H9 (cell line): ENCODE data around the gene KRT24. TPM values are rescaled to one million over a fixed set of nuclear protein-coding genes. Genes with fewer than 3 reads are reported as not detected.

ENCODE experiments used
- DNase-seq: peaks from one replicate; pipeline ENCODE4 v3.0.0-alpha.2; 2017
- H2AFZ ChIP-seq: one replicate; pipeline ENCODE4 v1.6.1; 2013; ENCODE audit warnings: mild to moderate bottlenecking, low read length, control low read depth, moderate library complexity
- H2AK5ac ChIP-seq: 2 replicates; pipeline ENCODE4 v1.6.1; 2013; ENCODE audit warnings: low read length, control low read depth, mixed read lengths; ENCODE audit not compliant: insufficient read length
- H2BK120ac ChIP-seq: one replicate; pipeline ENCODE4 v1.6.1; 2013; ENCODE audit warnings: low read depth, mild to moderate bottlenecking, low read length, control low read depth, inconsistent platforms; ENCODE audit not compliant: poor library complexity, severe bottlenecking
- H2BK12ac ChIP-seq: 2 replicates; pipeline ENCODE4 v1.6.1; 2013; ENCODE audit warnings: low read length, control low read depth, mixed read lengths, low read depth; ENCODE audit not compliant: insufficient read length
- H2BK15ac ChIP-seq: 2 replicates; pipeline ENCODE4 v1.6.1; 2013; ENCODE audit warnings: low read depth, low read length, control low read depth
- H2BK20ac ChIP-seq: one replicate; pipeline ENCODE4 v1.6.1; 2013; ENCODE audit warnings: low read depth, mild to moderate bottlenecking, low read length, control low read depth, inconsistent platforms; ENCODE audit not compliant: poor library complexity, severe bottlenecking
- H2BK5ac ChIP-seq: 2 replicates; pipeline ENCODE4 v1.6.1; 2013; ENCODE audit warnings: low read length, control low read depth, mixed read lengths; ENCODE audit not compliant: insufficient read length
- H3K14ac ChIP-seq: 2 replicates; pipeline ENCODE4 v1.6.1; 2013; ENCODE audit warnings: low read length, control low read depth; ENCODE audit not compliant: insufficient read depth
- H3K18ac ChIP-seq: 2 replicates; pipeline ENCODE4 v1.6.1; 2013; ENCODE audit warnings: low read depth, mild to moderate bottlenecking, mixed read lengths, low read length, control low read depth; ENCODE audit not compliant: insufficient read length
- H3K23ac ChIP-seq: 2 replicates; pipeline ENCODE4 v1.6.1; 2013; ENCODE audit warnings: low read length, control low read depth, mixed read lengths, low read depth; ENCODE audit not compliant: insufficient read length
- H3K23me2 ChIP-seq: 2 replicates; pipeline ENCODE4 v1.6.1; 2013; ENCODE audit warnings: low read depth, mild to moderate bottlenecking, mixed read lengths, low read length, control low read depth; ENCODE audit not compliant: insufficient read length, poor library complexity, severe bottlenecking
- H3K27ac ChIP-seq: 2 replicates; pipeline ENCODE4 v1.5.1; 2013; ENCODE audit warnings: low read length, control low read depth, mixed read lengths, low read depth; ENCODE audit not compliant: insufficient read length
- H3K27me3 ChIP-seq: 2 replicates; pipeline ENCODE4 v1.6.1; 2013; ENCODE audit warnings: low read length, control low read depth, inconsistent platforms; ENCODE audit not compliant: insufficient read depth
- H3K4ac ChIP-seq: 2 replicates; pipeline ENCODE4 v1.6.1; 2013; ENCODE audit warnings: low read depth, mild to moderate bottlenecking, control low read depth, inconsistent platforms, low read length, moderate library complexity
- H3K4me1 ChIP-seq: 2 replicates; pipeline ENCODE4 v1.6.1; 2013; ENCODE audit warnings: low read length, control low read depth, inconsistent platforms; ENCODE audit not compliant: insufficient read depth
- H3K4me2 ChIP-seq: 2 replicates; pipeline ENCODE4 v1.6.1; 2013; ENCODE audit warnings: low read length, control low read depth, mixed read lengths; ENCODE audit not compliant: insufficient read length, insufficient read depth
- H3K56ac ChIP-seq: 2 replicates; pipeline ENCODE4 v1.6.1; 2013; ENCODE audit warnings: low read depth, mild to moderate bottlenecking, mixed read lengths, low read length, control low read depth; ENCODE audit not compliant: insufficient read length
- H3K79me1 ChIP-seq: 2 replicates; pipeline ENCODE4 v1.6.1; 2013; ENCODE audit warnings: low read depth, mild to moderate bottlenecking, moderate library complexity, low read length, control low read depth, inconsistent platforms; ENCODE audit not compliant: insufficient read depth, poor library complexity, severe bottlenecking
- H3K79me2 ChIP-seq: 2 replicates; pipeline ENCODE4 v1.6.1; 2013; ENCODE audit warnings: low read length, control low read depth, inconsistent platforms; ENCODE audit not compliant: insufficient read depth
- H3K9ac ChIP-seq: 2 replicates; pipeline ENCODE4 v1.6.1; 2013; ENCODE audit warnings: low read length, control low read depth, mixed read lengths; ENCODE audit not compliant: insufficient read length; ENCODE audit errors: extremely low read depth
- H3K9me3 ChIP-seq: one replicate; pipeline ENCODE4 v1.6.1; 2013; ENCODE audit warnings: low read depth, low read length, inconsistent platforms; ENCODE audit not compliant: control insufficient read depth
- H3T11ph ChIP-seq: one replicate; pipeline ENCODE4 v1.6.1; 2013; ENCODE audit warnings: mild to moderate bottlenecking, low read length, control low read depth, inconsistent platforms
- H4K20me1 ChIP-seq: one replicate; pipeline ENCODE4 v1.6.1; 2013; ENCODE audit not compliant: control insufficient read depth, insufficient read length, insufficient read depth
- H4K5ac ChIP-seq: 2 replicates; pipeline ENCODE4 v1.6.1; 2013; ENCODE audit warnings: low read depth, mild to moderate bottlenecking, mixed read lengths, low read length, control low read depth; ENCODE audit not compliant: insufficient read length
- H4K8ac ChIP-seq: replicated peaks from 2 replicates; pipeline ENCODE4 v1.6.1; 2013; ENCODE audit warnings: low read length, control low read depth, mixed read lengths, low read depth; ENCODE audit not compliant: insufficient read length
- H4K91ac ChIP-seq: 2 replicates; pipeline ENCODE4 v1.6.1; 2013; ENCODE audit warnings: low read depth, mild to moderate bottlenecking, moderate library complexity, mixed read lengths, low read length, control low read depth; ENCODE audit not compliant: insufficient read length
- H3K27ac Mint-ChIP-seq, 3 experiments: 2 replicates in 2 of 3; 3 replicates in 1 of 3; pipeline ENCODE4 v1.8.0; 2020 to 2021; ENCODE audit warnings: mixed read lengths in 3 of 3, mild to moderate bottlenecking in 1 of 3, moderate library complexity in 1 of 3
- H3K27me3 Mint-ChIP-seq: 2 replicates; pipeline ENCODE4 v1.8.0; 2021; ENCODE audit warnings: low read depth, mild to moderate bottlenecking, moderate library complexity, mixed read lengths
- H3K36me3 Mint-ChIP-seq, 3 experiments: 2 replicates in 2 of 3; 3 replicates in 1 of 3; pipeline ENCODE4 v1.8.0; 2020 to 2021; ENCODE audit warnings: low read depth in 3 of 3, mixed read lengths in 3 of 3; ENCODE audit not compliant: insufficient read depth in 1 of 3
- H3K4me1 Mint-ChIP-seq, 2 experiments: 2 replicates each; pipeline ENCODE4 v1.8.0; 2020; ENCODE audit warnings: mixed read lengths in 2 of 2
- H3K4me3 Mint-ChIP-seq, 2 experiments: 2 replicates in 1 of 2; 3 replicates in 1 of 2; pipeline ENCODE4 v1.8.0; 2020 to 2021; ENCODE audit warnings: mild to moderate bottlenecking in 2 of 2, mixed read lengths in 2 of 2, moderate library complexity in 1 of 2
- H3K9me3 Mint-ChIP-seq, 2 experiments: 2 replicates in 1 of 2; 3 replicates in 1 of 2; pipeline ENCODE4 v1.8.0; 2020; ENCODE audit warnings: mild to moderate bottlenecking in 2 of 2, mixed read lengths in 2 of 2, moderate library complexity in 1 of 2
- CTCF ChIP-seq: fragments of 200-600 bp; sonication (generic); conservative IDR thresholded peaks from 3 replicates; pipeline ENCODE4 v1.8.0; 2021; ENCODE audit warnings: antibody characterized with exemption, mild to moderate bottlenecking
- WGBS: extraction: QIAGEN DNeasy Blood & Tissue Kit; methylation state at CpG from one replicate; pipeline ENCODE4 v1.1.7; 2013; ENCODE audit warnings: missing lambda C conversion rate, low lambda C conversion rate, mixed read lengths; ENCODE audit not compliant: insufficient read length; ENCODE audit errors: extremely low coverage; 5-methylcytosine and 5-hydroxymethylcytosine counted together
- total RNA-seq: library from RNA; stranded (reverse); gene quantifications from 2 replicates; pipeline ENCODE4 v1.2.1, GENCODE V29; 2021

KRT24 gene
- total RNA-seq, 1 experiment from 2014 or later, result not detected

GRCh38 chr17:40663252-40663651 lies 40.3 kb downstream of the KRT24 start:
- H2AFZ ChIP-seq, result no peak overlapping the region
- H3K79me2 ChIP-seq, result no peaks in the 10 kb centered on the region
- no peak overlapping the region for H3K23ac ChIP-seq
- H3K36me3 Mint-ChIP-seq, result no peaks in the 10 kb centered on the region; a peak in 1 of 7 replicates
- no peak for TF ChIP-seq CTCF
- H3K9me3 ChIP-seq, result no peaks in the 10 kb centered on the region
- H2BK15ac ChIP-seq, result no peak overlapping the region
- H3K14ac ChIP-seq, result no peak overlapping the region
- H2BK20ac ChIP-seq, result no peak overlapping the region
- H2BK5ac ChIP-seq, result no peak overlapping the region
- DNase-seq, result no peak
- no peak overlapping the region for H4K8ac ChIP-seq
- H3K56ac ChIP-seq, result no peak overlapping the region
- H3K79me1 ChIP-seq, result no peaks in the 10 kb centered on the region
- peaks cover 14% of the 10 kb centered on the region for H3K27me3 Mint-ChIP-seq
- H3K18ac ChIP-seq, result no peak overlapping the region
- no peak overlapping the region for H3K9ac ChIP-seq
- H3T11ph ChIP-seq, result no peak overlapping the region
- H3K4ac ChIP-seq, result no peak overlapping the region
- H3K4me1 Mint-ChIP-seq, result peaks cover 7% of the 10 kb centered on the region in 2 experiments
- H4K5ac ChIP-seq, result no peak overlapping the region
- no peak overlapping the region for H3K27ac ChIP-seq
- no peaks in the 10 kb centered on the region for H3K4me1 ChIP-seq
- H3K9me3 Mint-ChIP-seq, result no peaks in the 10 kb centered on the region
- no peaks in the 10 kb centered on the region for H3K27me3 ChIP-seq
- H2AK5ac ChIP-seq, result no peak overlapping the region
- no peak overlapping the region for H3K27ac Mint-ChIP-seq
- no peak overlapping the region for H3K4me2 ChIP-seq
- no peak overlapping the region for H3K4me3 Mint-ChIP-seq
- H2BK12ac ChIP-seq, result no peak overlapping the region
- H4K91ac ChIP-seq, result no peak overlapping the region
- WGBS, result no CpG with 5 or more reads among the region's 3 CpGs
- peaks cover 4% of the 10 kb centered on the region for H3K23me2 ChIP-seq
- H2BK120ac ChIP-seq, result no peak overlapping the region
- peaks cover 2% of the 10 kb centered on the region for H4K20me1 ChIP-seq
